SKM-1 treated with dmso at 0.1 percent for 144 hours (cell line): ENCODE measurements around the gene LCN9.
"Not testable (repeated sequence)": the region's sequence is repeated elsewhere in the genome, so short reads cannot be mapped to it uniquely, and the experiment has no call there.

Experiments
- DNase-seq: peaks from one replicate; lab custom pipeline; 2025; ENCODE audit not compliant: unreplicated experiment; lab: John Stamatoyannopoulos, UW

Gene LCN9, protein sequence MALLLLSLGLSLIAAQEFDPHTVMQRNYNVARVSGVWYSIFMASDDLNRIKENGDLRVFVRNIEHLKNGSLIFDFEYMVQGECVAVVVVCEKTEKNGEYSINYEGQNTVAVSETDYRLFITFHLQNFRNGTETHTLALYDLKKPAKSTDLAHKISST

GRCh38 chr9:135662758-135663450 lies at the start of gene LCN9:
Gene LCN9 (plus strand): TSS chr9:135663309. CDS start chr9:135663322, 13 bp downstream.
- no peak for DNase-seq

- no peak for DNase-seq
These were observed 48.9 kb upstream of the LCN9 start for GRCh38 chr9:135613946-135614805.

DNA sequence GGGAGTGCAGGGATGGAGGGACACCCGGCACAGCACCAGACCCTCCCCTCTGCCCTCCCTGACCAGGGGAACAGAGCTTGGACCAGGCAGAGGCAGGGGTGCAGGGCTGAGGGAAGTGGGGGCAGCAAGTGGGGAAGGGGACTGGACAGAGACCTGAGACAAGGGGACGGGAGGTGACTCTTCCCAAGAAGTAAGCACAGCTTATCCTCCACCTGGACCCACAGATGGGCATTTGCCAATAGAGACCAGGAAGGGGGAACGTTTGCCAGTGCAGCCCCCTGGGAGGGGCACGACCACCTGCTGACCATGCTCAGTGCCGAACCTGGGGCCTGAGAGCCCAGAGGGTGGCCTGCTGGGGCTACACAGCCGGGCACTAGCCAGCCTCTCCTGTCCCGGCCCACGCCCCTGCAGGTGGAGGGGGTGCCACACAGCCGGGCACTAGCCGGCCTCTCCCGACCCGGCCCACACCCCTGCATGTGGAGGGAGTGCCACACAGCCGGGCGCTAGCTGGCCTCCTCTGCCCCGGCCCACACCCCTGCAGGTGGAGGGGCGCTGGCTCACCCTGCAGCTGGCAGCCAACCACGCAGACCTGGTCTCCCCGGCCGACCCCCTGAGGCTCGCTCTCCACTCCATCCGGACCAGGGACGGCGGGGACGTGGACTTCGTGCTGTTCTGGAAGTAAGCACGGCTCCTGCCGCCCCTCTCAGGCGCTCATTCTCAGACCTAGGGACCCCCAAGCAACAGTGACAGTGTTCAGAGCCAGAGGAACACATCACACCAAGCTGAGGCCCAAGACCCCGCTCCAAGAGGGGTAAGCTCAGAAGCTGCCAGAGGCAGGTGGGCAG lies 48.1 kb upstream of the LCN9 start:
- DNase-seq = no peak

GRCh38 chr9:135615666-135616618 lies 47.2 kb upstream of the LCN9 start:
- no peak for DNase-seq

GRCh38 chr9:135616619-135617537 lies 46.2 kb upstream of the LCN9 start:
- no peak for DNase-seq

DNA sequence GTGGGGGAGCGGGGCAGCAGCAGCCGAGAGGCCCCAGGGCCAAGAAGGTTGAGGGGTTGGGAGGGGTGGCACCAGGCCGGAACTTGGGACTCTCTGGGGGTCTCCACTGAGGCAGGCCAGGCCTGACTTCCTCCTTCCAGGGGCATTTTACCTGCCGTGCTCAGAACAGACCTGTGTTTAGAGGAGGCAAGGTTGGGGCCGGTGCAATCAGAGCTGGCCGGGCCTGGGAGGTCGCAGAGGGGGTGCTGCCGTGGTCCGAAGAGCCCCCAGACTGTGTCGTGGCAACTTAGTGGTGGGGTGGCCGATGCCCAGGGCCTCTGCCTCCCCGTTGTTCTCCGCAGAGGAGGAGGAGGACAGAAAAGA lies 45.6 kb upstream of the LCN9 start:
- no peak for DNase-seq

GRCh38 chr9:135617991-135618411 lies 45.1 kb upstream of the LCN9 start:
- DNase-seq = no peak

GRCh38 chr9:135618866-135619598 lies 44.1 kb upstream of the LCN9 start:
- no peak for DNase-seq

DNA sequence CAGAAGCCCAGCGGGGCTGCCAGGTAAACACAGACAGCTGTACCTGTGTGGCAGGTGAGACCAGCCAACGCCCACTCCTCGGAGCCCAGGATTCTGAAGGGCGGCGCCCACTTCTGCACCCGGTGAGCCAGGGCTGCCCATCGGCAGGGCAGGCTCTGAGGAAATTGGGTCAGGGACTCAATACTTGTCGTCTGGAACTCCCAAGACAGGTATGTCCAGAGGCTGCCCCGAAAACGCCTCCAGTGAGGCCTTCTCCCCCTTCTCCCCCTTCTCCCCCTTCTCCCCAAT lies 43.6 kb upstream of the LCN9 start:
- no peak for DNase-seq

- no peak for DNase-seq
These were observed 42.6 kb upstream of the LCN9 start for GRCh38 chr9:135620558-135620957.

- DNase-seq = no peak
These were observed 40.6 kb upstream of the LCN9 start for GRCh38 chr9:135622415-135623020.

DNA sequence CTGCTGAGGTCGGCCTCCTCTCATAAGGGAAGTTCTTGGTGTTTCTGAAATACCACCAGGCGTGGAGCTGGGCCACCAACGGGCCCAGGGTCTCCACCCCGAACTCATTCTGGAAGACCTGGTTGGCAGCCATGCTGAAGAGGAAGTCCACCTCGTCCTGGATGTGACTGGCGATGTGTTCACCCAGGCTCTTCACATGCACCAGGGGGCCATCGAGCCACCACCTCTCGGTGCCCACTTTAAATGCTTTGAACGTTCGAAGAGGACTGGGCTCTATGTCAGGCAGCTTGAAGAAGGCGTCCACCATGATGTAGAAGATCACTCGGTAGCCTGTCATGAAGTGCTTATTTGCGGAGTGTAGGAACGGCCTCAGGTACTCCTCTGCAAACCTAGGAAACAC lies 38.8 kb upstream of the LCN9 start:
- DNase-seq = no peak

DNA sequence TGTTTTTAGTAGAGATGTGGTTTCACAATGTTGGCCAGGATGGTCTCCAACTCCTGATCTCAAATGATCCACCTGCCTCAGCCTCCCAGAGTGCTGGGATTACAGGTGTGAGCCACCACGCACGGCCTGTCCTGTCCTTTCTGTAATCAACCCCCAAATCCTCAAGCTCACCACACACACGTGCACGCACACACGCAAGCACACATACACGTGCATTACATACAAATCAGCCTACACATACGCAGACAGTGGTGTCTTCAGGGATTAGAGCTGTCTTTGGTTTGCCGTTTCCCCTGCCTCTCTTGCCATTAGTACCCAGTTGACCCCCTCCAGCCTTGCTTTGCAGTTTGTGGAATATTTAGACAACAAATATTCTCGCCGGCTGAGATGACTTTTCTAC lies 30.3 kb upstream of the LCN9 start:
- no peak for DNase-seq

- DNase-seq = not testable (repeated sequence)
These were observed 26.1 kb upstream of the LCN9 start for GRCh38 chr9:135636930-135637530.

DNA sequence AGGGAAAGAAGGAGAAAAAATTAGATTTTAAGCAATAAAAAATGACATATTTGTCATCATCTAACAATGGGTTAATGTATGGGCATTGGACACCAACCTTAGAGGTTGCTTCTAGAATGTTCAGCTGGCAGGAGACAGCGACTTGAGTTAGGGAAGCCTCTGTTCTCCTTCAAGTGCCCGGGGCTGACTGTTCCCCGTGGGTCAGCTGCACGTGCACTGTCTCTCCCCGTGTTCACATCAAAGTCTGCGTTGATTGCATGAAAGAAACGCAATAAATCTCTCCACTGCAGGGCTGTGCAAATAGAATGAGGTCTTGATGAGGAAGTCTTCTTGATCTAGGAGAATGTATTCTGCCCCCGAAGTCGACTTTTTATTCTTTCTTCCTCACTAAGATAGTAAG lies 23.9 kb upstream of the LCN9 start, which contains the start of gene GLT6D1:
Gene GLT6D1, minus strand, starts transcription at position 345 of the 400 bp plus-strand sequence. CDS start 353 bp downstream, outside the sequence.
- DNase-seq = no peak

DNA sequence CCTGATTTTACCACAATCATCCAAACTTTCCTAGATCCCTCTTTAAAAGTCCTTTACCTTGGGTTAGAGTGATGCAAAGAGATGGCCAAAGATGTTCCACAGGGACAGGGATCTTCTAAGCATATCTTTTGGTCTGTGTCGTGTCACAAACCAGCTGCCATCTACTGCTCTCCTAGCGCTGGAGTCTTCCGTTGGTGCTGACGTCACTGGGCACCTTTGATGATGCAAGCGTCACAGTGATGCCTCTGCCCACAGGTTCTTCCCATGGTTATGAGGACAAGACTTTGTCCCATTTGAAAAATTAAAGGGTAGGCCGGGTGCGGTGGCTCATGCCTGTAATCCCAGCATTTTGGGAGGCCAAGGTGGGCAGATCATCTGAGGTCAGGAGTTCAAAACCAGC lies 22.1 kb upstream of the LCN9 start:
- DNase-seq = no peak

- no peak for DNase-seq
These were observed 21.4 kb upstream of the LCN9 start for GRCh38 chr9:135641745-135642144.
